ENCODE data around the gene ZNF768.
"Not testable (repeated sequence)": the region's sequence is repeated elsewhere in the genome, so short reads cannot be mapped to it uniquely, and the experiment has no call there.

- not testable (repeated sequence) for TF ChIP-seq CTCF (IDR thresholded peaks at IDR 0.05); POLR2AphosphoS5 (IDR thresholded peaks at IDR 0.05; ENCODE audit: insufficient read depth in 1 of 2, low read depth in 1 of 2); POLR2A (IDR thresholded peaks at IDR 0.05)
Observed at GRCh38 chr16:30477773-30478172, 48.6 kb downstream of the ZNF768 start.

Data from vagina (tissue), 2 donors.